Heart right ventricle (tissue), 16 donors: ENCODE data around the gene MBNL1. TPM values are rescaled to one million over a fixed set of nuclear protein-coding genes. Genes with fewer than 3 reads are reported as not detected.
A peak's percentile ranks its signal among the peaks of the same experiment; 100 is the strongest.

ENCODE experiments used
- ATAC-seq, 8 donors: fragments of 200-7000 bp; cut with Tn5 transposase; one replicate each; pipeline ENCODE4 v1.9.1; 2020; ENCODE audit warnings: mild to moderate bottlenecking in 8 of 8, moderate library complexity in 8 of 8, moderate number of reproducible peaks in 1 of 8
- DNase-seq, 2 donors: peaks; one replicate each; pipeline ENCODE4 v3.0.0-alpha.2; 2020
- H3K27ac ChIP-seq, 10 donors: fragments of 200-600 bp; sonication (generic) in 2 of 10; one replicate each; pipeline versions ENCODE4 v1.5.0 to v1.8.0; 2020 to 2022; ENCODE audit warnings: mild to moderate bottlenecking in 3 of 10
- H3K27me3 ChIP-seq, 7 donors: fragments of 200-600 bp; one replicate each; pipeline ENCODE4 v1.8.0; 2021 to 2022; ENCODE audit warnings: mild to moderate bottlenecking in 2 of 7
- H3K36me3 ChIP-seq, 9 donors: fragments of 200-600 bp; sonication (generic) in 1 of 9; one replicate each; pipeline versions ENCODE4 v1.5.0 to v1.8.0; 2020 to 2022; ENCODE audit warnings: mild to moderate bottlenecking in 2 of 9
- H3K4me1 ChIP-seq, 9 donors: fragments of 200-600 bp; sonication (generic) in 1 of 9; one replicate each; pipeline versions ENCODE4 v1.5.0 to v1.8.0; 2020 to 2022; ENCODE audit warnings: mild to moderate bottlenecking in 4 of 9
- H3K4me3 ChIP-seq, 10 donors: fragments of 200-600 bp; sonication (generic) in 2 of 10; one replicate each; pipeline versions ENCODE4 v1.5.0 to v1.8.0; 2020 to 2022; ENCODE audit warnings: mild to moderate bottlenecking in 7 of 10, moderate library complexity in 2 of 10
- H3K9me3 ChIP-seq, 11 donors: fragments of 200-600 bp in 10 of 11; sonication (generic) in 2 of 11; one replicate each; pipeline versions ENCODE4 v1.5.0 to v1.8.0; 2013 to 2022; ENCODE audit warnings: mild to moderate bottlenecking in 2 of 11, control low read depth in 1 of 11, moderate library complexity in 1 of 11
- CTCF ChIP-seq, 9 donors: fragments of 200-600 bp; sonication (generic) in 2 of 9; IDR thresholded peaks; one replicate each; pipeline versions ENCODE4 v1.5.0 to v1.8.0; 2021 to 2022; ENCODE audit warnings: antibody characterized with exemption in 9 of 9, mild to moderate bottlenecking in 5 of 9, moderate library complexity in 1 of 9
- WGBS, 2 donors: extraction: QIAGEN DNeasy Blood & Tissue Kit; methylation state at CpG; one replicate each; pipeline ENCODE4 v1.1.7; 2013; ENCODE audit warnings: inconsistent platforms in 1 of 2; 5-methylcytosine and 5-hydroxymethylcytosine counted together
- intact Hi-C, 10 donors: fragments of 100-400 bp; cut with DNase I; formaldehyde crosslinking; loops; one replicate each; pipeline versions ENCODE4 v1.11.1 to v1.14.2; 2022
- polyA plus RNA-seq, 2 donors: library from polyadenylated mRNA; stranded (reverse); fragments of 200-250 nt; gene quantifications; one replicate each; pipeline ENCODE4 v1.2.3, GENCODE V29; 2013
- total RNA-seq, 10 donors: library from RNA; stranded (reverse); fragmentation: NEBNext Ultra II Directional in 3 of 10; extraction: Animal tissue kit (Norgen Biotek cat#: 25700) in 3 of 10; gene quantifications; one replicate each; pipeline versions ENCODE4 v1.2.1 to v1.2.4, GENCODE V29; 2021 to 2023
- donor health status: Arrhythmogenic right ventricular cardiomyopathy.
- donor health status: ischemic (EF 13 %, LVEDD 7.1; RV severe dilation, severe dysfunction).
- donor health status: healthy with polysubstance abuse.
- donor health status: DM: no; HTN: yes; CAD: no.
- donor health status: DM: no; HTN: no; CAD: no.
- donor health status: ischemic (EF 25% LVEDD 6.9; RV normal size, moderate dysfunction).
- donor health status: ischemic (EF 25% LVEDD 5.7; RV mildly dilated, moderate dysfunction).
- donor health status: healthy.
- donor health status: DM: yes; HTN: yes; CAD: no.
- donor health status: Ischemic cardiomyopathy.
- donor health status: ischemic (EF 35%, LVEDD 5.7; RV mildly dilated, moderate dysfunction).
- donor health status: nonischemic (EF 11% LVEDD 7.7; RV severe dilation, severe dysfunction).
- donor health status: DM: yes; HTN: yes; CAD: no.
- donor health status: PGD.
- donor health status: ischemic (EF 29% LVEDD 5.4; RV normal size, mild dysfunction).
- donor health status: nonischemic (EF 23%, LVEDD 6.1; RV moderate dilation, normal function).

MBNL1 gene
- total and polyA plus RNA-seq, 12 donors: 33.1 to 236 (median 189) TPM

- H3K27ac ChIP-seq: peak overlapping the region; percentile 1 to 86 (median 73)
- DNase-seq (no peak), ATAC-seq (peak in 7 of 8 donors; percentile 15 to 51 (median 32))
- H3K36me3 ChIP-seq: peaks cover 0 to 18% (median 0%) of the 10 kb centered on the region in 9 donors
- H3K9me3 ChIP-seq: no peaks in the 10 kb centered on the region
- H3K4me3 ChIP-seq: peak overlapping the region in 9 of 10 donors; percentile 3 to 51 (median 39)
- intact Hi-C loops: loop anchor here in 1 of 10 donors (2.0 to 10.0 kb wide), 3 partner anchors 50 to 112 kb away; no protein-coding TSS in a partner anchor
- peaks cover 5 to 99% (median 89%) of the 10 kb centered on the region in 9 donors for H3K4me1 ChIP-seq
- TF ChIP-seq CTCF (IDR thresholded peaks at IDR 0.05): no peak
- 20 to 37% methylated on average over 9 of the region's 9 CpGs for WGBS, 2 donors
- H3K27me3 ChIP-seq: no peaks in the 10 kb centered on the region
Measured at GRCh38 chr3:152382312-152383135, 113.8 kb downstream of the MBNL1 start.

GRCh38 chr3:152383136-152383606, 114.4 kb downstream of the MBNL1 start:
- 15 to 29% methylated on average over 1 of the region's 1 CpG for WGBS, 2 donors
- peak in 5 of 8 donors; percentile 15 to 48 (median 28) for ATAC-seq

GRCh38 chr3:152384412-152384811, 115.7 kb downstream of the MBNL1 start:
- peak overlapping the region; percentile 1 to 86 (median 73) for H3K27ac ChIP-seq
- peak overlapping the region in 1 of 10 donors; percentile 5 for H3K4me3 ChIP-seq
- peaks cover 5 to 100% (median 96%) of the 10 kb centered on the region in 9 donors for H3K4me1 ChIP-seq
- no peaks in the 10 kb centered on the region for H3K36me3 ChIP-seq
- TF ChIP-seq CTCF (IDR thresholded peaks at IDR 0.05): no peak
- ATAC-seq: peak in 2 of 8 donors; percentile 33 to 41
- intact Hi-C loops: loop anchor here in 1 of 10 donors (5.0 to 10.0 kb wide), 2 partner anchors 50 to 52 kb away; no protein-coding TSS in a partner anchor
- no peaks in the 10 kb centered on the region for H3K27me3 ChIP-seq
- no peaks in the 10 kb centered on the region for H3K9me3 ChIP-seq
- DNase-seq: no peak

More at GRCh38 chr3:152383136-152383606, 114.4 kb downstream of the MBNL1 start:
- no peak for TF ChIP-seq CTCF (IDR thresholded peaks at IDR 0.05)
- Histone ChIP-seq H3K36me3 (peaks cover 0 to 12% (median 0%) of the 10 kb centered on the region in 9 donors), H3K9me3 (no peaks in the 10 kb centered on the region), H3K27ac (peak overlapping the region; percentile 1 to 86 (median 73)), H3K4me1 (peaks cover 5 to 99% (median 95%) of the 10 kb centered on the region in 9 donors), H3K4me3 (peak overlapping the region in 8 of 10 donors; percentile 10 to 51 (median 41)), H3K27me3 (no peaks in the 10 kb centered on the region)
- DNase-seq: no peak
- intact Hi-C loops: loop anchor here in 1 of 10 donors (2.0 to 10.0 kb wide), 3 partner anchors 51 to 112 kb away; no protein-coding TSS in a partner anchor

- no peak for TF ChIP-seq CTCF (IDR thresholded peaks at IDR 0.05)
- H3K36me3 ChIP-seq: no peaks in the 10 kb centered on the region
- no peaks in the 10 kb centered on the region for H3K9me3 ChIP-seq
- H3K27me3 ChIP-seq: no peaks in the 10 kb centered on the region
- 41% methylated on average over 1 of the region's 1 CpG for WGBS, 2 donors
- peaks cover 5 to 100% (median 91%) of the 10 kb centered on the region in 9 donors for H3K4me1 ChIP-seq
- H3K4me3 ChIP-seq: no peak overlapping the region
- DNase-seq: no peak
- peak in 5 of 8 donors; percentile 24 to 63 (median 43) for ATAC-seq
- H3K27ac ChIP-seq: peak overlapping the region; percentile 17 to 86 (median 68)
- intact Hi-C loops: loop anchor here in 2 of 10 donors (5.0 to 10.0 kb wide), 2 partner anchors 49 to 68 kb away; no protein-coding TSS in a partner anchor
Measured at GRCh38 chr3:152385761-152386160, 117.0 kb downstream of the MBNL1 start.
